Mesodermal cell (in vitro differentiated cells): ENCODE data around the gene DIP2B.

Source experiments
- H3K27ac ChIP-seq: 2 replicates; pipeline ENCODE4 v1.7.0; 2013; ENCODE audit warnings: mild to moderate bottlenecking, low read depth, low read length, moderate library complexity; ENCODE audit not compliant: severe bottlenecking
- H3K36me3 ChIP-seq: 2 replicates; pipeline ENCODE4 v1.7.1; 2013; ENCODE audit warnings: mild to moderate bottlenecking, low read length, moderate library complexity; ENCODE audit not compliant: control insufficient read depth, insufficient read depth
- H3K4me1 ChIP-seq: one replicate; pipeline ENCODE4 v1.7.1; 2013; ENCODE audit warnings: mild to moderate bottlenecking, low read length; ENCODE audit not compliant: insufficient read depth, control insufficient read depth, poor library complexity, severe bottlenecking
- H3K4me3 ChIP-seq: 2 replicates; pipeline ENCODE4 v1.7.0; 2013; ENCODE audit warnings: low read length, control low read depth, mild to moderate bottlenecking; ENCODE audit not compliant: insufficient read depth, poor library complexity, severe bottlenecking; ENCODE audit errors: extremely low read depth
- H3K9me3 ChIP-seq: 2 replicates; pipeline ENCODE4 v1.7.1; 2013; ENCODE audit warnings: mild to moderate bottlenecking, low read length, moderate library complexity; ENCODE audit not compliant: control insufficient read depth
- WGBS, 2 experiments: methylation state at CpG; one replicate each; pipeline ENCODE4 v1.1.5; 2013; ENCODE audit warnings: missing lambda C conversion rate in 2 of 2; ENCODE audit not compliant: insufficient coverage in 2 of 2; 5-methylcytosine and 5-hydroxymethylcytosine counted together

The DIP2B gene

DNA sequence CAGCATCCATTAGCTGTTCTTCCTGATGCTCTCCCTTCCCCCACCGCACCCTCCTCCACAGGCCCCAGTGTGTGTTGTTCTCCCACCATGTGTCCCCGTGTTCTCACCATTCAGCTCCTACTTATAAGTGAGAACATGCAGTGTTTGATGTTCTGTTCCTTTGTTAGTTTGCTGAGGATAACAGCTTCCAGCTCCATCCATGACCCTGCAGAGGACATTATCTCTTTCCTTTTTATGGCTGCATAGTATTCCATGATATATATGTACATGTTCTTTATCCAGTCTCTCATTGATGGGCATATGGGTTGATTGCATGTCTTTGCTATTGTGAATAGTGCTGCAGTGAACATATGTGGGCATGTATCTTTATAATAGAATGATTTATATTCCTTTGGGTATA, 268.1 kb downstream of the DIP2B start:
- H3K27ac ChIP-seq = no peak overlapping the region
- peaks cover 28% of the 10 kb centered on the region for H3K36me3 ChIP-seq
- WGBS, 2 experiments = no CpG with 5 or more reads among the region's 2 CpGs
- no peak overlapping the region for H3K4me3 ChIP-seq
- H3K9me3 ChIP-seq = no peaks in the 10 kb centered on the region
- H3K4me1 ChIP-seq = no peaks in the 10 kb centered on the region

DNA sequence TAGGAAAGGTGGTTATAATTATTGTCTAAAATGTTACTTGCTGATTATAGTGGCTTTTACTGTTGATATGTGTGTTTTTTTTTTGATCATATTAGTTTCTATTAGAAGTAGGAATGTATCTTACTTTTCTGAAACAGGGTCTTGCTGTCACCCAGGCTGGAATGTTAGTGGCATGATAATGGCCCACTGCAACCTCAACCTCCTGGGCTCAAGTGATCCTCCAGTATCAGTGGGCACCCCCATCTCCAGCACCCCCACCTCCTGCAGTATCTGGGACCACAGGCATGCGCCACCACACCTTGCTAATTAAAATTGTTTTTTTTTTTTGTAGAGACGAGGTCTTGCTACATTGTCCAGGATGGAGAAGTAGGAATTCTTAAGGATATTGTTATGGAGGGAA, 270.5 kb downstream of the DIP2B start:
- Histone ChIP-seq H3K27ac (no peak overlapping the region), H3K9me3 (no peaks in the 10 kb centered on the region), H3K4me1 (no peaks in the 10 kb centered on the region), H3K36me3 (peaks cover 33% of the 10 kb centered on the region), H3K4me3 (no peak overlapping the region)
- no CpG with 5 or more reads among the region's 2 CpGs for WGBS, 2 experiments

DNA sequence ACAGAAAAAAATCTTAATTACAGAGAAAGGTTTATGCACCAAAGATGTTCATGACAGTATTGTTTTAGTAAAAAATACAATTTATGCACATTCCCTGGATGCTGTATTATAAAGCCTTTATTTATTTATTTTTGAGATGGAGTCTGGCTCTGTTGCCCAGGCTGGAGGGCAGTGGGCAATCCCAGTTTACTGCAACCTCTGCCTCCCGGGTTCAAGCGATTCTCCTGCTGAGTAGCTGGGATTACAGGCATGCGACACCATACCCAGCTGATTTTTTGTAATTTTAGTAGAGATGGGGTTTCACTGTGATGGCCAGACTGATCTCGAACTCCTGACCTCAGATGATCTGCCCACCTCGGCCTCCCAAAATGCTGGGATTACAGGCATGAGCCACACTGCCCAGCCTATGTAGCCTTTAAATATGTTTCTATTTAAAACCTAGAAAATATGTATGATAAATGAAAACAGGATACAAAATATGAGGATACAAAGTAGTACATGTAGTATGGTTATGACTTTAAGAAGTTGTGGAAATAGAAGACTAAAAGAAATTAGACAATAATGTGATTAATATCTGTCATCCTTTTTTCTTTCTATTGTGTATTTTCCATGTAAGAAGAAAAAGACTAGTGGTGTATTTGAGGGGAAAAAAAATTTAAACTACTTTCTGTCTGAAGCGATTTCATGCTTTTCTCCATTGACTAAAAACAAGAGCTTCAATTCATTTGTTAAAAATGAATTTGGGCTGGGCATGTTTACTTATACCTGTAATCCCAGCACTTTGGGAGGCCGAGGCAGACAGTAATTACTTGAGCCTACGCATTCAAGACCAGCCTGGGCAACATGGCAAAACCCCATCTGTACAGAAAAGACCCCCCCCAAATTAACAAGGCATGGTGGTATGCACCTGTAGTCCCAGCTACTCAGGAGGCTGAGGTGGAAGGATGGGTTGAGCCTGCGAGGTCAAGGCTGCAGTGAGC, 272.3 kb downstream of the DIP2B start:
- Histone ChIP-seq H3K9me3 (no peaks in the 10 kb centered on the region), H3K4me3 (no peak overlapping the region), H3K27ac (no peak overlapping the region), H3K4me1 (no peaks in the 10 kb centered on the region), H3K36me3 (peaks cover 32% of the 10 kb centered on the region)
- 95 to 96% methylated on average over 4 to 7 of the region's 9 CpGs for WGBS, 2 experiments

DNA sequence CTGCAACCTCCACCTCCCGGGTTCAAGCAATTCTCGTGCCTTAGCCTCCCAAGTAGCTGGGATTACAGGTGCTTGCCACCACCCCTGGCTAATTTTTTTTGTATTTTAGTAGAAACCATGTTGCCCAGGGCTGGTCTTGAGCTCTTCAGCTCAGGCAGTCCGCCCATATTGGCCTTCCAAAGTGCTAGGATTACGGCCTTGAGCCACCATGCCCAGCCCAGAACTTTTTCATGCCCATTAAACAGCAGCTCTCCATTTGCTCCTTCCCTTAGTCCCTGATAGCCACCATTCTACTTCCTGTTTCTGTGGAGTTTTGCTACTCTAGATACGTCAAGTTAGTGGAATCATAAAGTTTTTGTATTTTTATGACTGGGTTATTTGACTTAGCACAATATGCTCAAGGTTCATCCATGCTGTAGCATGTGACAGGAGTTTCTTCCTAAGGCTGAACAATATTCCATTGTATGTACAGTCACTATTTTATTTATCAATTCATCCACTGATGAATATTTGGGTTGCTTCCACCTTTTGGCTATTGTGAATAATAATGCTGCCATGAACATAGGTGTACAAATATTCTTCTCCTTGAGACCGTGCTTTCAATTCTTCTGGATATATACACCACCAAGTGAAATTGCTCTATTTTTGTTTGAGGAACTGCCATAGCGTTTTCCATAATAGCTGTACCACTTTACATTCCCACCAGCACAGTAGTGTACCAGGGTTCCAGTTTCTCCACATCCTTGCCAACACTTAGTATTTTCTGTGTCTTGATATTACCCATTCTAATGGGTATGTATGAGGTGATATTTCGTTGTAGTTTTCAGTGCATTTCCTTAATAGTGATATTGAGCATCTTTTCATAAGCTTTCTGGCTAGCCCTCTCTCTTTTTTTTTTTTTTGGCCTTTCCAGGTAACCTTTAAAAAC, 274.1 kb downstream of the DIP2B start:
- Histone ChIP-seq H3K9me3 (no peaks in the 10 kb centered on the region), H3K4me1 (no peaks in the 10 kb centered on the region), H3K27ac (no peak overlapping the region), H3K36me3 (peaks cover 26% of the 10 kb centered on the region), H3K4me3 (no peak overlapping the region)
- WGBS, 2 experiments = 84 to 93% methylated on average over 4 to 5 of the region's 8 CpGs

DNA sequence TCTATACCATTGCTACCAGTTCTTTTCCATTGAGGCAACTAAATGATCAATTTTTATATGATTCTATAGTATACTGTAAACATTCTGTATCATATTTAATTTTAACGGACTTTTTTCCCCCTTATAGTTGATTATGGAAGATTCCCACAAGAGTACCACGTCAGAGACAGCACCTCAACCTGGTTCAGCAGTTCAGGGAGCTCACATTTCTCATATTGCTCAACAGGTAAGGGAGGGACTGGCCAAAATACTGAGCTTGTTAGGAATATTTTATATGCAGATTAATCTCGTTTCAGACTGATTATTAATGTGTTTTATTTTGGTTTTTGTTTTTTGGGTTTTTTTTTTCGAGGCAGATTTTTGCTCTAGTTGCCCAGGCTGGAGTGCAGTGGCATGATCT, 275.2 kb downstream of the DIP2B start:
- Histone ChIP-seq H3K4me3 (no peak overlapping the region), H3K4me1 (peaks cover 4% of the 10 kb centered on the region), H3K27ac (no peak overlapping the region), H3K36me3 (peaks cover 33% of the 10 kb centered on the region), H3K9me3 (no peaks in the 10 kb centered on the region)
- WGBS, 2 experiments = 82 to 83% methylated on average over 1 to 2 of the region's 4 CpGs

DNA sequence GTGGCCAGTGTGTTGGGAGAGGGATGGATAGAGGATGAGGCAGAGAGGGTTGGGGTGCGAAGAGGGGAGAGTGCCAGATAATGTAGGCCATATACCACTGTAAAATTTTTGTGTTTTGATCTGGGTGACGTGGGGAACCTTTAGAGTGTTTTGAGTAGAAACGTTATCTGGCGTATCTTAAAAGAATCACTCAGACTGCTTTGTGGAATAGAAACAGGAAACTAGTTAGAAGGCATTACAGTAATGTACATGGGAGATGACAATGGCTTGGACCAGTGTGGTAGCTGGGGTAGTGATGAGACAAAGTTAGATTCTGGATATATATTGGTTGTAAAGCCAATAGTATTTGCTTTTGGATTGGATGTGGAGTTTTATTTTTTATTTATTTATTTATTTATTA, 279.7 kb downstream of the DIP2B start:
- WGBS, 2 experiments = 93 to 99% methylated on average over 4 of the region's 4 CpGs
- Histone ChIP-seq H3K4me3 (no peak overlapping the region), H3K27ac (no peak overlapping the region)

DNA sequence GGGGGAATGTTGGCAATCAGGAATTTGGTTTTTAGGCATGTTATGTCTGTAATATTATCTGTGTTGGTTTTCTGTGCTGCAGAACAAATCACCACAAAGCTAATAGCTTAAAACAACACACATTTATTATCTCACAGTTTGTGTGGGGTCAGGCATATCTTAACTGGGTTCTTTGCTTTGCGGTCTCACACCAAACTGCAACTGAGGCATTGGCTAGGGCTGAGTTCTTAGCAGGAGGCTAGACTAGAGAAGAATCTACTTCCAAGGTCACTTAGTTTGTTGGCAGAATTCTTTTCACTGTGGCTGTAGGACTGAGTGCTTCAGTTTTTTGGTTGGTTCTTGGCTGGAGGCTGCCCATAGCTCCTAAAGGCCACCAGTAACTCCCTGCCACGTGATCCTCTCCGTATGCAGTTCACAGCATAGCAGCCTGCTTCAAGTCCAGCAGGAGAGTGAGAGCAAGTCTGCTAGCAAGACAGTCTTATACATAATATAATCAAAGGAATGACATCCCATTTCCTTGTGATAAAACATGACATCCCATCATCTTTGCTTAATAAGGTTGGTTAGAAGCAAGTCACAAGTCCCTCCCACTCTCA, 280.7 kb downstream of the DIP2B start:
- peaks cover 10% of the 10 kb centered on the region for H3K9me3 ChIP-seq
- 80 to 100% methylated on average over 2 to 3 of the region's 3 CpGs for WGBS, 2 experiments
- peaks cover 24% of the 10 kb centered on the region for H3K4me1 ChIP-seq
- H3K36me3 ChIP-seq = peaks cover 37% of the 10 kb centered on the region
- H3K4me3 ChIP-seq = no peak overlapping the region
- peak overlapping the region; percentile 96 for H3K27ac ChIP-seq

More for the DNA sequence above, 279.7 kb downstream of the DIP2B start:
- Histone ChIP-seq H3K36me3 (peaks cover 41% of the 10 kb centered on the region), H3K9me3 (peaks cover 10% of the 10 kb centered on the region), H3K4me1 (peaks cover 24% of the 10 kb centered on the region)

DNA sequence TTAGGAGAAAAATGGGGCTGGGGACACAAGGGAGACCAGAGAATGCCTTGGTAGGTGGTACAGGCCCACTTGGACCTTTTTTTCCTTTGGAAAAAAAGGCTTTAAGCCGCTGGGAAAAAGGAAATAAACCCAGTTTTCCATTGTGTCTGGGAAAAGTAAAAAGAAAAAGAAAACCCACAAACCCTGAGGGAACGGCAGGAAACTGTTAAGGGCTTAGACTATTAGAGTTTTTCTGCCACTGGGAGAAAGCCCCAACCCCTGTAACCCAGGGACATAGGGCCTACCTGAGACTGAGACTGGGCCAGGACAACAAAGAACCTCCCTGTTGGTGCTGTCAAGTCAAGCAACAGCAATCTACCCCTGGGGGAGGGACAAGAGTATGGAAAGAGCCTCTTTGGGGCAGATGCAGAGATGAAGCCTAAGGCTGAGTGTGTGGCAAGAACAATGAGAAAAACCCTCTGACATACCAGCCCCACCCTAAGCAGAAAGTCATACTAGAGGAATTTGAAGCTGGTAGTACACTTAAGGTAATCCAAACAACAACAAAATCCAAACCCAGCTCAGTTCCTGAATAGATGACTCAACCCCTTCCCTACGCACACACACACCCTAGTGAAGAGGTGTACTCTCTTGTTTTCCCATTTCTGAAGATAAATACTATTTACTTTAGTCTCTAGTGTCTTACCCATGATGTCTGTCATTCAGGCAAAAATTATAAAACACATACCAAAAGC, 281.9 kb downstream of the DIP2B start:
- peak overlapping the region; percentile 96 for H3K27ac ChIP-seq
- peaks cover 25% of the 10 kb centered on the region for H3K36me3 ChIP-seq
- peaks cover 10% of the 10 kb centered on the region for H3K9me3 ChIP-seq
- WGBS, 2 experiments = 100% methylated on average over 1 of the region's 3 CpGs; no CpG with 5 or more reads in 1 of the 2 experiments
- H3K4me3 ChIP-seq = no peak overlapping the region
- peaks cover 24% of the 10 kb centered on the region for H3K4me1 ChIP-seq

DNA sequence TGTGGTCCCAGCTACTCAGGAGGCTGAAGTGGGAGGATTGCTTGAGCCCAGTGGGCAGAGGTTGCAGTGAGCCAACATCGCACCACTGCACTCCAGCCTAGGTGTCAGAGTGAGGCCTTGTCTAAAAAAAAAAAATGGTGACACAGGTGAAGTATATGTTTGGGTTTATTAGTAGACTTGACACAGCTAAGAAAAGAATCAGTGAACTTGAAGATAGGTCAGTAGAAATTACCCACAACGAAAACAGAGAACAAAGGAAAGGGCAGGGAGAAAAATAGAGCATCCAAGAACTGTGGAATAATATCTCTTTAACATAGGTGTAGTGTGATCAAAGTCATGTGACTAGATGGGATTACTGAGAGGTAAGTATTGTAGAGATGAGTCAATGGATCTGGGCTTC, 282.8 kb downstream of the DIP2B start:
- 92 to 97% methylated on average over 2 of the region's 2 CpGs for WGBS, 2 experiments
- peaks cover 24% of the 10 kb centered on the region for H3K4me1 ChIP-seq

DNA sequence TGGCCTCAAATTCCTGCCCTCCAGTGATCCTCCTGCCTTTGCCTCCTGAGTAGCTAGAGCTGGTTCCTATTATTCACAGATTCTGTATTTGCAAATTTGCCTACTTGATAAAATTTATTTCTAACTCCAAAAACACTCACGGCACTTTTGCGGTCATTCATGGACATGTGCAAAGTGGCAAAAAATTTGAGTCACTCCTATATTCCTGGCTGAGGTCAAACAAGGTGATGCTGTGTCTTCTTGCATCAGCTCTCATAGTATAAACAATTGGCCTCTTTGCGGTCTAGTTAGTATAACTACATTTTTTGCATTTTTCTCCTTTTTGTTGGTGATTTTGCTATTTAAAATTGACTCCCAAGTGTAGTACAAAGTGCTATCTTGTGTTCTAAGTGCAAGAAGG, 283.8 kb downstream of the DIP2B start:
- Histone ChIP-seq H3K36me3 (peaks cover 25% of the 10 kb centered on the region), H3K9me3 (peaks cover 10% of the 10 kb centered on the region), H3K4me1 (peaks cover 24% of the 10 kb centered on the region), H3K4me3 (no peak overlapping the region), H3K27ac (no peak overlapping the region)
- 93 to 100% methylated on average over 2 of the region's 3 CpGs for WGBS, 2 experiments

More for the DNA sequence above, 282.8 kb downstream of the DIP2B start:
- Histone ChIP-seq H3K9me3 (peaks cover 10% of the 10 kb centered on the region), H3K27ac (peak overlapping the region; percentile 96), H3K4me3 (no peak overlapping the region), H3K36me3 (peaks cover 25% of the 10 kb centered on the region)
